H7 (cell line): ENCODE results near the gene TRIM67. TPM values are rescaled to one million over a fixed set of nuclear protein-coding genes. Genes with fewer than 3 reads are reported as not detected.

Experiments used
- DNase-seq: peaks from one replicate; pipeline ENCODE4 v3.0.0; 2012
- H3K27me3 ChIP-seq: 2 replicates; pipeline ENCODE4 v1.6.0; 2011; ENCODE audit warnings: mild to moderate bottlenecking, low read length; ENCODE audit not compliant: control insufficient read depth, insufficient read depth
- H3K36me3 ChIP-seq: replicated peaks from 2 replicates; pipeline ENCODE4 v1.5.1; 2011; ENCODE audit warnings: low read length; ENCODE audit not compliant: control insufficient read depth, insufficient read depth
- H3K4me3 ChIP-seq: 2 replicates; pipeline ENCODE4 v1.5.1; 2011; ENCODE audit warnings: low read depth, mild to moderate bottlenecking, control low read depth, low read length, moderate library complexity; ENCODE audit not compliant: insufficient read depth
- total RNA-seq: library from RNA; depleted of rRNA; stranded (reverse); fragments of >200 nt; shearing (Covaris generic); gene quantifications from 2 replicates; pipeline ENCODE4 v1.2.3, GENCODE V29; 2014

Gene TRIM67
- total RNA-seq, 1 experiment from 2014 or later, result not detected

DNA sequence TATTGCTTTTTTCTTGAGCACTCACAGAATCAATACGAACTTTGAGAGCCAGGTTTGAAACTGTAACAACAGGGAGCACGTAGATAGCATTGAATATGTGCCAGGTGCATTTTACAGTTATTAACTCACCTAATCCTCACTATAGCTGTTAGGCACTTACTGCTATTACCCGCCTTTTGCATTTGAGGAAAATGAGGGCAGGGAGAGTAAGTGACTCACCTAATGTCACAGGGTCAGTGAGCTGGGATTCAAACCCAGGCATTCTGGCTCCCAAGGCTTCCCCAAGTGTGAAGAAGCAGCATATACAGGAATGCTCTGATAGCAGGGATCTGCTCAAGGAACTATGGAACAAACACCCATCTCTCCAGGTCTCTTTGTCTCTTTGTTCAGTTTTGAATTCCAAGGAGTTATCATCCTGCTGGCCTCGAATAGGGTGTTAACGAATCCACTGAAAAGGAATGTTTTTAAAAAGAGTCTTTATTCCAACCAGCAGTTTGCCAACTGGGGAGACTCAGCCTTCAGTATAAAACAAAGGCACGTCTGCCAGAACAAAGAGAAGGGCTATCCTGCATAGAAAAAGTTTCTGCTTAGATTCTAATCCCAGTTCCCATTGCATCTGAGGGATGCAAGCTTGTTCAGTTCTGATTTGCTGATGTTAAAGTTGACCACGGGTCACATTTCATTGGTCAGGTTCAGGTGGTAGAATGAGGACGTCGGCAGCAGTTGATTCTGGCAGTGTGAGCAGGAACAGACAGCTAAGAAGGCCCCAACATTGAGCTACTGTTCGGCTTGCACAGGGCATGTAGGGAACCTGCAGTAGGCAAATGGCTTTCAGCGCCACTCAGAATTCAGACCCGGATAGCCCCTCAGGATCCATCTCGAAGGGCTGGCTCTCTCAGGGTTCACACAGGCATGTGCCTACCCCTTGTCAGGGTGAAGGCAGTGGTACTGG, 22.1 kb downstream of the TRIM67 start:
- no peaks in the 10 kb centered on the region for H3K36me3 ChIP-seq
- H3K27me3 ChIP-seq, result peaks cover 23% of the 10 kb centered on the region
- no peak overlapping the region for H3K4me3 ChIP-seq
- no peak for DNase-seq

DNA sequence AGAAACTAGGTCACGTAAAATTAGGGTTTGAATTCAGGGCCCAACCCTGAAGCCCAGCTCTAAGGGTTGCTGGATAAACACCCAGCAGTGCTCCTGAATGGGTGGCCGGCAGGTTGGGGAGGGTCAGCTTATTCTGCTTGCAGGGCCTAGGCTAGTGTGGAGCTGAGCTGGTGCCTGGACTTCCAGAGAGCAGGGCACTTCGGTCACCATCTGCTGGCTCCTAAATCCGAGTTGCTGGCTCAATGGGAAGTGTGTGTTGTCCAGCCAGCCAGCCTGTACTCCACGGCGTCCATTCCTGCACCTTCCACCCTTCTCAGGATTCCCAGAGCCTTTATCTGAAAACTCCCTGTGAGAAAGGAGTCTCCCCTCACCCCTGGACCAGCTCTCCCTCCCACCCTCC, 23.0 kb downstream of the TRIM67 start:
- Histone ChIP-seq H3K27me3 (peaks cover 23% of the 10 kb centered on the region), H3K36me3 (no peaks in the 10 kb centered on the region), H3K4me3 (no peak overlapping the region)
- no peak for DNase-seq

DNA sequence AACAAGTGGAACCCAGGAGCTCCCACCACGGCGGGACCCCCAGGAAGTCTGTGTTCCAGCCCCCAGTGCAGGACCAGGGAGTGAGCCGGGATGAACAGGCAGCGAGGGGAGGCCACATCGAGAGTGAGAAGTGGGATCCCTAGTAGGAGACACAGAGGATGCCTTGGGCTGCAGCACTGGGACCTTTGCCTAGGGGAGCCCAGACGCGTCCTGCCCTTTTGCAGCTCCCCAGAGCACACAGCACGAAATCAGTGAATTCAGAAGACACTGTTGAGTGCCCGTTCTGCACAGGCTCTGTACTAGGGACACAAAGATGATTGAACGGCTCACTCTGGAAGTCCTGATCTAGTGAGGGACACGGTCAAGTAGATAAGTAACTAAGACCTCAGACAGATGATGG, 23.5 kb downstream of the TRIM67 start:
- H3K36me3 ChIP-seq, result no peaks in the 10 kb centered on the region
- peaks cover 25% of the 10 kb centered on the region for H3K27me3 ChIP-seq
- H3K4me3 ChIP-seq, result no peak overlapping the region
- DNase-seq, result no peak

GRCh38 chr1:231186356-231187115, 24.7 kb downstream of the TRIM67 start:
- no peak overlapping the region for H3K4me3 ChIP-seq
- H3K36me3 ChIP-seq, result no peaks in the 10 kb centered on the region
- peaks cover 24% of the 10 kb centered on the region for H3K27me3 ChIP-seq
- no peak for DNase-seq

DNA sequence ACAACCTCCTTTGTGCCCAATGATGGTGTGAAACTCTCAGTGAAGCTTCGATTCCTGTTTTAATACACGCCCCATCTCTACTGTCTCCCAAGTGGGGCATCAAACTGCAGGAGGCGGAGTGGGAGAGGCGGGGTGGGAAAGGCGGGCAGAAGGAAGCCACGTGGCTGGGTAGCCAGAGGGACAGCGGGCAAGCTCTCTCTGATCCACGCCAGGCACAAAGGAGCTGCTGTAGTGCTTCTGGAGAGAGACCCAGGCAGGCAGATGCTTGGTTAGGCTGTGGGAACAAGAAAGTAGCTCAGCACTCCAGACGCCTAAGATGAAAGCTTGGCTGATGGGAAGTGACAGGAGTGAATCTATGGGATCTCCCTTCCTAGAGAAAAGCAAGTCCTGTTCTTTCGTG, 25.7 kb downstream of the TRIM67 start:
- DNase-seq, result no peak
- H3K4me3 ChIP-seq, result no peak overlapping the region
- H3K36me3 ChIP-seq, result no peaks in the 10 kb centered on the region
- peaks cover 21% of the 10 kb centered on the region for H3K27me3 ChIP-seq

DNA sequence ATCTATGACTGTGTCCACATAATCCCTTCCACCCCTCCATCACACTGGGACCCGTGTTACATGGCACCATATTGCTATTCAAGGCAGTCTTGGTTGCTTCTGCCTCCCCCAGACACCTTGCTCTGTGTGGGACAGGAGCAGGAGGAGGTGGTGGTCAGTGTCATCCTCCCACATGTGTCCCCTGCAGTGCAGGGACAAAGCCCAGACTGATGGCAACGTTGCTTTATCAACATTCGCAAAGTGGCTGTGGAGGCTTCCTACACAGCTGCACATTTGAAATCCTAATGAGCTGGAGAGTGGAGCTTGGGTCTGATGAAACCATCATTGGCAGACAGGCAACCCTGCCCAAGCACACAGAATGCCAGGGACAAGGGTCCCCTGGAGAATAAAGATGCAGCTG, 26.2 kb downstream of the TRIM67 start:
- Histone ChIP-seq H3K4me3 (no peak overlapping the region), H3K27me3 (peaks cover 20% of the 10 kb centered on the region), H3K36me3 (no peaks in the 10 kb centered on the region)
- DNase-seq, result no peak

- no peak overlapping the region for H3K4me3 ChIP-seq
- no peaks in the 10 kb centered on the region for H3K36me3 ChIP-seq
- DNase-seq, result no peak
- peaks cover 20% of the 10 kb centered on the region for H3K27me3 ChIP-seq
Observed at GRCh38 chr1:231188768-231189167, 26.9 kb downstream of the TRIM67 start.

DNA sequence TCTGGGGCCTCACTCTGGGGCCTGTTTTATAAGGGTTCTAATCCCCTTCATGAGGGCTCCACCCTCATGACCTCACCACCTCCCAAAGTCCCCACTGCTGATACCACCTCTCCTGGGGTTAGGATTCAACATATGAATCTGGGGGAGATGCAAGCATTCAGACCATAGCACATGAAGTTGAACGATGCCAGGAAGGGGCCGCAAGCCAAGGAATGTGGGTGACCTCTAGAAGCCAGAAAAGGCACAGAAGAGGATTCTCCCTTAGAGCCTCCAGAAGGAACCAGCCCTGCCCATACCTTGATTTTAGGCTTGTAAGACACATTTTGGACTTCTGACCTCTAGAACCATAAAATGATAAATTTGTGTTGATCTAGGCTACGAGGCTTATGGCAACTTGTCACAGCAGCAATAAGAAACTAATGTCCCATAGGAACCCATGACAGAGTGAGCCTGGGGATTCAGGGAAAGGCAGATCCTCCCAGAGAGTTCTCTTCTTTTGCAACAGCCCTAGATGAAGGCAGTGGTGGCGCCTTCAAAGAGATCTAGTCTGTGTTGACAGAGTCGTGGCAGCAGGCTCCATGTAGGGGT, 27.9 kb downstream of the TRIM67 start:
- DNase-seq, result no peak
- Histone ChIP-seq H3K27me3 (peaks cover 19% of the 10 kb centered on the region), H3K36me3 (no peaks in the 10 kb centered on the region), H3K4me3 (no peak overlapping the region)

- H3K36me3 ChIP-seq, result no peaks in the 10 kb centered on the region
- H3K4me3 ChIP-seq, result no peak overlapping the region
- peaks cover 16% of the 10 kb centered on the region for H3K27me3 ChIP-seq
- no peak for DNase-seq
Observed at GRCh38 chr1:231190456-231190855, 28.6 kb downstream of the TRIM67 start.

GRCh38 chr1:231192620-231193163, 30.8 kb downstream of the TRIM67 start:
- Histone ChIP-seq H3K36me3 (no peaks in the 10 kb centered on the region), H3K27me3 (peaks cover 5% of the 10 kb centered on the region; the same call in 1 of the 2 replicates), H3K4me3 (no peak overlapping the region)
- no peak for DNase-seq

DNA sequence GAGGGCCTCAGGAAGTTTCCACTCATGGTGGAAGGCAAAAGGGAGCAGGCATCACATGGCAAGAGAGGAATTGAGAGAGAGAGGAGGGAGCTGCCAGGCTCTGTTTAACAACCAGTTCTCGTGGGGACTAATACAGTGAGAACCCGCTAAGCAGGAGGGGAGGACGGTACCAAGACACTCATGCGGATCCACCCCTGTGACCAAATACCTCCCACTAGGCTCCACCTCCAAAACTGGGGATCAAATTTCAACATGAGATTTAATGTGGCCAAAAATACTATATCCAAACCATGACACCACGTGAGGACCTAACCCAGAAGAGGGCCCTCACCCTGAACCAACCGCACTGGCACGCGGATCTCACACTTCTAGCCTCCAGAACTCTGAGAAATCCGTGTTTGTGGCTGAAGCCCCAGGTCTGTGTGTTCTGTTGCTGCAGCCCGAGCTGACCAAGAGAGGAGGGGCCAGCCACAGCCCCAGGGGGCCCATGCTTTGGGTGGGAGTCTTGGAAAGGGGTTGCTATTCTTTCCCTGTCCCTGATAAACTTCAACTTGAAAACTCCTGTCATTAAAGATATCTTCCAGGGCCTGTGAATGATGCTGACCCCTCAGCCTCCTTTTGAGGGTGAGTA, 32.0 kb downstream of the TRIM67 start:
- H3K27me3 ChIP-seq, result peaks cover 2% of the 10 kb centered on the region; the same call in 1 of the 2 replicates

GRCh38 chr1:231194476-231194842, 32.6 kb downstream of the TRIM67 start:
- no peaks in the 10 kb centered on the region for H3K36me3 ChIP-seq

More for the DNA sequence above, 32.0 kb downstream of the TRIM67 start:
- no peak for DNase-seq
- Histone ChIP-seq H3K36me3 (no peaks in the 10 kb centered on the region), H3K4me3 (no peak overlapping the region)

GRCh38 chr1:231194843-231195516, 33.1 kb downstream of the TRIM67 start:
- no peaks in the 10 kb centered on the region for H3K36me3 ChIP-seq

More at GRCh38 chr1:231194476-231194842, 32.6 kb downstream of the TRIM67 start:
- Histone ChIP-seq H3K27me3 (peaks cover 3% of the 10 kb centered on the region; the same call in 1 of the 2 replicates), H3K4me3 (no peak overlapping the region)
- no peak for DNase-seq

More at GRCh38 chr1:231194843-231195516, 33.1 kb downstream of the TRIM67 start:
- no peak for DNase-seq
- Histone ChIP-seq H3K27me3 (peaks cover 3% of the 10 kb centered on the region; the same call in 1 of the 2 replicates), H3K4me3 (no peak overlapping the region)
